GM06990 (cell line): ENCODE results near the gene ESR1.
"Not testable (repeated sequence)": the region's sequence is repeated elsewhere in the genome, so short reads cannot be mapped to it uniquely, and the experiment has no call there.

ENCODE experiments used
- DNase-seq: peaks from one replicate; pipeline ENCODE4 v3.0.0-alpha.2; 2011; ENCODE audit not compliant: insufficient read length; ENCODE audit errors: extremely low read depth
- H3K27me3 ChIP-seq: replicated peaks from 2 replicates; pipeline ENCODE4 v1.6.0; 2011; ENCODE audit warnings: low read length; ENCODE audit not compliant: control insufficient read depth, insufficient read depth
- H3K36me3 ChIP-seq: 2 replicates; pipeline ENCODE4 v1.5.1; 2011; ENCODE audit warnings: low read length; ENCODE audit not compliant: control insufficient read depth, insufficient read depth
- H3K4me3 ChIP-seq: replicated peaks from 2 replicates; pipeline ENCODE4 v1.5.1; 2011; ENCODE audit warnings: low read depth, mild to moderate bottlenecking, control low read depth, low read length
- TF ChIP-seq, protein P1 (sequence below): IDR thresholded peaks from 2 replicates; pipeline ENCODE4 v1.5.1; 2011; ENCODE audit warnings: low read length, control low read depth, mild to moderate bottlenecking, inconsistent platforms; ENCODE audit not compliant: insufficient read depth, poor library complexity, severe bottlenecking

The ESR1 gene

DNA sequence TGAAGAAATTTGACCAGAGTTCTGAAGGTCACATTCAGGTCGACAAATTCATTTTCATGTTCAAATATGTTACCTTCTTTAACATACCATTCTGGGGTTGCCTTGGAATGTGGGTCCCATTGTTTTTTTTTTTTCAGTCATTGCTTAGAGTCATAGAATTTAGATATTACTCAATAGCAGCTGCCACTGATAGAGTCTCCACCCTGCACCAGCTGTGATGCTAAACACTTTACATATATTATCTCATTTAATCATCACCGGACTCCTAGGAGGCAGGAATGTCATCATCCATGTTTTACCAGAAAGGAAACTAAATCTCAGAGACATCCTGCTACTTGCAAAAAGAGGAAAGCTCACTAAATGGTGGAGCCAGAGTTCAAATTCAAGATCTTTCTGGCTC lies 204.7 kb downstream of the ESR1 start:
- no peak for DNase-seq
- TF ChIP-seq, protein P1, sequence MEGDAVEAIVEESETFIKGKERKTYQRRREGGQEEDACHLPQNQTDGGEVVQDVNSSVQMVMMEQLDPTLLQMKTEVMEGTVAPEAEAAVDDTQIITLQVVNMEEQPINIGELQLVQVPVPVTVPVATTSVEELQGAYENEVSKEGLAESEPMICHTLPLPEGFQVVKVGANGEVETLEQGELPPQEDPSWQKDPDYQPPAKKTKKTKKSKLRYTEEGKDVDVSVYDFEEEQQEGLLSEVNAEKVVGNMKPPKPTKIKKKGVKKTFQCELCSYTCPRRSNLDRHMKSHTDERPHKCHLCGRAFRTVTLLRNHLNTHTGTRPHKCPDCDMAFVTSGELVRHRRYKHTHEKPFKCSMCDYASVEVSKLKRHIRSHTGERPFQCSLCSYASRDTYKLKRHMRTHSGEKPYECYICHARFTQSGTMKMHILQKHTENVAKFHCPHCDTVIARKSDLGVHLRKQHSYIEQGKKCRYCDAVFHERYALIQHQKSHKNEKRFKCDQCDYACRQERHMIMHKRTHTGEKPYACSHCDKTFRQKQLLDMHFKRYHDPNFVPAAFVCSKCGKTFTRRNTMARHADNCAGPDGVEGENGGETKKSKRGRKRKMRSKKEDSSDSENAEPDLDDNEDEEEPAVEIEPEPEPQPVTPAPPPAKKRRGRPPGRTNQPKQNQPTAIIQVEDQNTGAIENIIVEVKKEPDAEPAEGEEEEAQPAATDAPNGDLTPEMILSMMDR: no peak

DNA sequence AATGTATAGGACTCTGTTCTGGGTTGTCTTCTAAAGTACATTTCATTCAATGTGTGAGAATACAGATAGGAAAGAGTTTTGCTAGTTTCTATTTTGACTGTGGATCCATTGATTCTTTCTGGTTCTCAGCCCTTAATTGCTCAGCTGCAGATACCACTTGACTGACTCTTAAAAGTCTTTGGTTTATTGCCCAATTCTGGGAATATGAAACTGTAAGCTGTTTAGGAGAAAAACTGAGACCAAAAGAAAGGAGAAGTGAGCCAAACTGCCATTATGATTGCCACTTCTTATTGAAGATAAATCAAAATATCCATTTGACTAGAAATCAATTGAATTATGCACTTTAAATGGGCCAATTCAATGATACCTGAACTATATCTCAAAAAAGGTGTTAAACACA lies 211.4 kb downstream of the ESR1 start:
- TF ChIP-seq, protein P1: no peak
- Histone ChIP-seq H3K27me3 (no peaks in the 10 kb centered on the region), H3K36me3 (no peaks in the 10 kb centered on the region), H3K4me3 (no peak overlapping the region)
- no peak for DNase-seq

More for the DNA sequence above, 204.7 kb downstream of the ESR1 start:
- Histone ChIP-seq H3K36me3 (no peaks in the 10 kb centered on the region), H3K27me3 (no peaks in the 10 kb centered on the region), H3K4me3 (no peak overlapping the region)

DNA sequence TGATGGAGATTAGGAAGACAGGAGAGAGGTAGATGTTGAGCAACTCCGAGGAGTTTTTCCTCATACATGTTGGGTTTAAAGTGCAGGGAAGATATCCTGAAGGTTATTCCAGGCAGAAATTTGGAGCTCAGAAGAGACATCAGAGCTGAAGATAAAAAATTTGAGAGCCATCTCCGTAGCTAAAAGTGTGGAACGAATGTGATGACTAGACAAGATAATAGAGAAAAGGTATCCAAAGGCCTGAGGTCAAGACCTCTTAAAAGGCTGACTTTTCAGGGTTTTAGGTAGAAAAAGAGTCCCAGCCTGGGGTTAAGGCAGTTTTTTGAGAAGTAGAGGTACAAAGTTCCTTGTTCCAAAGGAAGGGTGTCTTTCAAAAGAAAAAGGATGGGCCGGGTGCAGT lies 214.8 kb downstream of the ESR1 start:
- Histone ChIP-seq H3K4me3 (no peak overlapping the region), H3K36me3 (no peaks in the 10 kb centered on the region), H3K27me3 (no peaks in the 10 kb centered on the region)
- no peak for DNase-seq
- TF ChIP-seq, protein P1: no peak

DNA sequence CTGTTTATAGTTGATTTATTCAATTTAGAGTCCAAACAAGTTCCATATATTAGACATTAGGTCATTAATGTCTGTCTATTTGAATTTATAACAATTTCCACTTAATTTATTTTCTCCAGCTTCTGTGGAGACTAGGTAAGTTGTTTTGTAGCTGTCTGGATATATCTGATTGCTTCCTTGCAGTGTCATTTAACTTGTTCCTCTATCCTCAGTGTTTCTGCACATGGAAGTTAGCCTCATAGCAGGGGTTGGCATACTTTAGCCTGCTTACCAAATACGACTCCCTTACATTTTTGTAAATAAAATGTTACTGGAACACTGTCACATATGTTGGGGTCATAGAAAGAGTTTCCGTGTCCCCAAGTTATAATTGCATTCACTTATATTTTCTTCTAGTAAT lies 216.1 kb downstream of the ESR1 start:
- Histone ChIP-seq H3K36me3 (no peaks in the 10 kb centered on the region), H3K27me3 (no peaks in the 10 kb centered on the region), H3K4me3 (no peak overlapping the region)
- DNase-seq: no peak
- TF ChIP-seq, protein P1: no peak

DNA sequence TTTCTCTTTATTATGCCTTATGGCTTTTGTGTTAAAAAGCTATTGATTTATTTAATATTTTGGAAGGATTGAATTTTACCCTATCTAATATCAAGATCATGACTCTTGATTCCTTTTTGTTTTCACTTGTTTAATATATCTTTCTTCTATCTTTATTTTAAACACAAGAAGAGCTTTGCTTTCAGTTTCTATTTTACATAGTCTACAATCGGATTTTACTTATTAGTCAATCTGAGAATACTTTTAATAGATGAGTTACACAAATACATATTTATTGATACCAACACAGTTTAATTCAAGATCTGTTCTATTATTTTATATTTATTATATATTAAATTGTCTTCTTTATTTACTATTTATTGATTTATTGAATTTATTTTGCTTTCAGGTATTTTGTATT lies 218.8 kb downstream of the ESR1 start:
- no peak for DNase-seq
- H3K4me3 ChIP-seq: no peak overlapping the region

DNA sequence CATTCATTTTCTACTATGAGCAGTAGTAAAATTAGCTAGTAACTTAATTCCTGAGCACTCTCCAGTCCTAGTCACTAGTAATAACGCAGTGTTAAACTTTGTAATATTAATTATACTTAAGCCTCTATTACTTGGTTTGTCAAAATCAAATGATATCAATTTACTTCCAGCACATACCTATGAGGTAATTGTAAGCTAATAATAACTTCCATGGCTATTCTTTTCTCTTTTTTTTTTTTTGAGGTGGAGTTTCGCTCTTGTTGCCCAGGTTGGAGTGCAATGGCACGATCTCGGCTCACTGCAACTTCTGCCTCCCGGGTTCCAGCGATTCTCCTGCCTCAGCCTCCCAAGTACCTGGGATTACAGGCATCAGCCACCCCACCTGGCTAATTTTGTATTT lies 219.3 kb downstream of the ESR1 start:
- not testable (repeated sequence) for H3K27me3 ChIP-seq, DNase-seq, H3K4me3 ChIP-seq, H3K36me3 ChIP-seq

More for the DNA sequence above, 218.8 kb downstream of the ESR1 start:
- H3K27me3 ChIP-seq: no peaks in the 10 kb centered on the region
- H3K36me3 ChIP-seq: no peaks in the 10 kb centered on the region
- TF ChIP-seq, protein P1: no peak

DNA sequence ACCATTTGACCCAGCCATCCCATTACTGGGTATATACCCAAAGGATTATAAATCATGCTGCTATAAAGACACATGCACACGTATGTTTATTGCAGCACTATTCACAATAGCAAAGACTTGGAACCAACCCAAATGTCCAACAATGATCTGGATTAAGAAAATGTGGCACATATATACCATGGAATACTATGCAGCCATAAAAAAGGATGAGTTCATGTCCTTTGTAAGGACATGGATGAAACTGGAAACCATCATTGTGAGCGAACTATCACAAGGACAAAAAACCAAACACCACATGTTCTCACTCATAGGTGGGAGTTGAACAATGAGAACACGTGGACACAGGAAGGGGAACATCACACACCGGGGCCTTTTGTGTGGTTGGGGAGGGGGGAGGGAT lies 226.3 kb downstream of the ESR1 start:
- not testable (repeated sequence) for DNase-seq

More for the DNA sequence above, 226.3 kb downstream of the ESR1 start:
- not testable (repeated sequence) for H3K27me3 ChIP-seq, H3K36me3 ChIP-seq, H3K4me3 ChIP-seq
